Mesenchymal stem cell (in vitro differentiated cells and primary cell): ENCODE data around the gene NUDT22.

Experiments
- DNase-seq: peaks from one replicate; pipeline ENCODE4 v3.0.0-alpha.2; 2013
- H2AFZ ChIP-seq: one replicate; pipeline ENCODE4 v1.6.1; 2013; ENCODE audit warnings: low read depth, mild to moderate bottlenecking, control low read depth, inconsistent platforms, low read length, moderate library complexity
- H2AK5ac ChIP-seq: 2 replicates; pipeline ENCODE4 v1.6.1; 2013; ENCODE audit warnings: low read length, moderate library complexity, mild to moderate bottlenecking, inconsistent platforms; ENCODE audit not compliant: severe bottlenecking
- H2BK120ac ChIP-seq: one replicate; pipeline ENCODE4 v1.6.1; 2013; ENCODE audit warnings: low read depth, mild to moderate bottlenecking, inconsistent platforms, low read length, moderate library complexity
- H2BK12ac ChIP-seq, 2 experiments: one replicate each; pipeline ENCODE4 v1.6.1; 2013; ENCODE audit warnings: inconsistent platforms in 2 of 2, low read length in 2 of 2, mild to moderate bottlenecking in 2 of 2, moderate library complexity in 2 of 2, control low read depth in 1 of 2
- H2BK15ac ChIP-seq: one replicate; pipeline ENCODE4 v1.6.1; 2013; ENCODE audit warnings: mild to moderate bottlenecking, low read depth, inconsistent platforms; ENCODE audit not compliant: poor library complexity, severe bottlenecking
- H2BK5ac ChIP-seq: 2 replicates; pipeline ENCODE4 v1.6.1; 2013; ENCODE audit warnings: low read depth, mild to moderate bottlenecking, low read length, control low read depth, inconsistent platforms; ENCODE audit not compliant: poor library complexity, severe bottlenecking
- H3K14ac ChIP-seq, 2 experiments: one replicate each; pipeline ENCODE4 v1.6.1; 2013; ENCODE audit warnings: inconsistent platforms in 2 of 2, low read length in 2 of 2, control low read depth in 1 of 2, mild to moderate bottlenecking in 1 of 2, moderate library complexity in 1 of 2
- H3K18ac ChIP-seq, 2 experiments: one replicate each; pipeline ENCODE4 v1.6.1; 2013; ENCODE audit warnings: inconsistent platforms in 2 of 2, low read length in 2 of 2, control low read depth in 1 of 2, low read depth in 1 of 2, mild to moderate bottlenecking in 1 of 2
- H3K23ac ChIP-seq, 2 experiments: one replicate each; pipeline ENCODE4 v1.6.1; 2013; ENCODE audit warnings: inconsistent platforms in 2 of 2, low read length in 2 of 2, mild to moderate bottlenecking in 2 of 2, moderate library complexity in 2 of 2, control low read depth in 1 of 2
- H3K27ac ChIP-seq: 2 replicates; pipeline ENCODE4 v1.5.1; 2013; ENCODE audit warnings: mild to moderate bottlenecking, moderate library complexity, low read length, control low read depth, inconsistent platforms; ENCODE audit not compliant: poor library complexity, severe bottlenecking
- H3K27me3 ChIP-seq, 2 experiments: 2 replicates each; pipeline versions ENCODE4 v1.6.1 to v1.7.0; 2013; ENCODE audit warnings: low read length in 2 of 2, mild to moderate bottlenecking in 2 of 2, moderate library complexity in 2 of 2, control low read depth in 1 of 2, inconsistent platforms in 1 of 2; ENCODE audit not compliant: control insufficient read depth in 1 of 2, insufficient read depth in 1 of 2
- H3K36me3 ChIP-seq, 2 experiments: 2 replicates each; pipeline versions ENCODE4 v1.6.1 to v1.7.0; 2013; ENCODE audit warnings: low read length in 2 of 2, control low read depth in 1 of 2, inconsistent platforms in 1 of 2, low read depth in 1 of 2, mild to moderate bottlenecking in 1 of 2; ENCODE audit not compliant: insufficient read depth in 2 of 2, control insufficient read depth in 1 of 2
- H3K4ac ChIP-seq, 2 experiments: one replicate each; pipeline ENCODE4 v1.6.1; 2013; ENCODE audit warnings: inconsistent platforms in 2 of 2, low read length in 2 of 2, mild to moderate bottlenecking in 2 of 2, moderate library complexity in 2 of 2, control low read depth in 1 of 2, low read depth in 1 of 2
- H3K4me1 ChIP-seq: 2 replicates; pipeline ENCODE4 v1.6.1; 2013; ENCODE audit warnings: low read depth, low read length, control low read depth; ENCODE audit not compliant: control insufficient read depth, insufficient read depth
- H3K4me2 ChIP-seq: 2 replicates; pipeline ENCODE4 v1.6.1; 2013; ENCODE audit warnings: low read length, mild to moderate bottlenecking, inconsistent platforms; ENCODE audit not compliant: poor library complexity, severe bottlenecking
- H3K4me3 ChIP-seq, 2 experiments: 2 replicates each; pipeline versions ENCODE4 v1.5.1 to v1.7.0; 2013; ENCODE audit warnings: low read length in 2 of 2, mild to moderate bottlenecking in 2 of 2, control low read depth in 1 of 2, low read depth in 1 of 2; ENCODE audit not compliant: insufficient read depth in 1 of 2
- H3K79me1 ChIP-seq: replicated peaks from 2 replicates; pipeline ENCODE4 v1.6.1; 2013; ENCODE audit warnings: mild to moderate bottlenecking, control low read depth, low read length, inconsistent platforms; ENCODE audit not compliant: poor library complexity, severe bottlenecking
- H3K9ac ChIP-seq: 2 replicates; pipeline ENCODE4 v1.7.0; 2013; ENCODE audit warnings: mild to moderate bottlenecking, low read length, moderate library complexity
- H3K9me3 ChIP-seq: 2 replicates; pipeline ENCODE4 v1.7.0; 2013; ENCODE audit warnings: mild to moderate bottlenecking, low read length; ENCODE audit not compliant: control insufficient read depth
- H4K8ac ChIP-seq: one replicate; pipeline ENCODE4 v1.6.1; 2013; ENCODE audit warnings: inconsistent platforms, mild to moderate bottlenecking, low read length, moderate library complexity
- H4K91ac ChIP-seq: one replicate; pipeline ENCODE4 v1.6.1; 2013; ENCODE audit warnings: mild to moderate bottlenecking, low read length, inconsistent platforms
- WGBS: methylation state at CpG from one replicate; pipeline ENCODE4 v1.1.7; 2013; ENCODE audit warnings: mixed read lengths; 5-methylcytosine and 5-hydroxymethylcytosine counted together

Gene NUDT22

GRCh38 chr11:64231546-64231945, 5.5 kb downstream of the NUDT22 start:
- Histone ChIP-seq H3K4ac (no peak overlapping the region), H2BK5ac (no peak overlapping the region), H3K9me3 (no peaks in the 10 kb centered on the region), H2BK12ac (no peak overlapping the region), H2BK15ac (no peak overlapping the region), H2AFZ (no peak overlapping the region), H3K4me2 (no peak overlapping the region), H3K36me3 (peaks cover 8 to 23% of the 10 kb centered on the region in 2 experiments), H3K4me1 (peaks cover 54% of the 10 kb centered on the region), H3K4me3 (no peak overlapping the region), H2BK120ac (no peak overlapping the region), H3K9ac (no peak overlapping the region), H3K79me1 (peaks cover 33% of the 10 kb centered on the region), H3K23ac (no peak overlapping the region), H3K14ac (no peak overlapping the region), H4K8ac (no peak overlapping the region), H3K18ac (no peak overlapping the region), H2AK5ac (no peak overlapping the region), H4K91ac (no peak overlapping the region), H3K27me3 (no peaks in the 10 kb centered on the region), H3K27ac (no peak overlapping the region)
- WGBS = 95% methylated on average over 7 of the region's 7 CpGs
- no peak for DNase-seq

GRCh38 chr11:64232182-64232966, 6.3 kb downstream of the NUDT22 start:
- 92% methylated on average over 15 of the region's 15 CpGs for WGBS
- Histone ChIP-seq H4K8ac (no peak overlapping the region), H3K27ac (no peak overlapping the region), H3K36me3 (peaks cover 10 to 27% of the 10 kb centered on the region in 2 experiments), H2BK120ac (no peak overlapping the region), H3K4me1 (peaks cover 45% of the 10 kb centered on the region), H3K79me1 (peaks cover 36% of the 10 kb centered on the region), H2AK5ac (peak overlapping the region; percentile 2), H3K4me2 (no peak overlapping the region), H4K91ac (no peak overlapping the region), H3K9me3 (no peaks in the 10 kb centered on the region), H3K14ac (no peak overlapping the region), H3K23ac (peak overlapping the region in 1 of 2 experiments; percentile 46), H3K27me3 (no peaks in the 10 kb centered on the region), H2BK15ac (peak overlapping the region; percentile 19), H3K18ac (no peak overlapping the region), H3K9ac (no peak overlapping the region), H3K4ac (no peak overlapping the region), H2AFZ (no peak overlapping the region), H2BK12ac (peak overlapping the region in 1 of 2 experiments; percentile 21), H2BK5ac (no peak overlapping the region), H3K4me3 (no peak overlapping the region)
- DNase-seq = no peak

- Histone ChIP-seq H3K14ac (no peak overlapping the region), H3K4me2 (no peak overlapping the region), H3K36me3 (peaks cover 16 to 32% of the 10 kb centered on the region in 2 experiments), H3K9me3 (no peaks in the 10 kb centered on the region), H3K27me3 (no peaks in the 10 kb centered on the region), H4K91ac (no peak overlapping the region), H2BK12ac (no peak overlapping the region), H3K18ac (no peak overlapping the region), H3K4me1 (peaks cover 43% of the 10 kb centered on the region), H2BK5ac (no peak overlapping the region), H3K27ac (no peak overlapping the region), H3K4ac (no peak overlapping the region), H3K23ac (no peak overlapping the region), H2AFZ (no peak overlapping the region), H2BK15ac (no peak overlapping the region), H3K4me3 (no peak overlapping the region), H3K9ac (no peak overlapping the region), H2BK120ac (no peak overlapping the region), H4K8ac (no peak overlapping the region), H3K79me1 (peaks cover 41% of the 10 kb centered on the region), H2AK5ac (no peak overlapping the region)
- DNase-seq = no peak
- WGBS = 94% methylated on average over 7 of the region's 8 CpGs
Observed at GRCh38 chr11:64232967-64233315, 6.9 kb downstream of the NUDT22 start.

- peak within 1 kb of the TSS; percentile 87 to 91 for H3K4me3 ChIP-seq
- H3K36me3 ChIP-seq = peaks cover 27 to 43% of the 10 kb centered on the region in 2 experiments
- H3K27me3 ChIP-seq = no peaks in the 10 kb centered on the region
- H3K18ac ChIP-seq = peak within 1 kb of the TSS; percentile 54 to 98
- peak within 1 kb of the TSS in 1 of 2 experiments; percentile 90 for H3K23ac ChIP-seq
- peak within 1 kb of the TSS; percentile 92 for H3K4me2 ChIP-seq
- peaks cover 42% of the 10 kb centered on the region for H3K4me1 ChIP-seq
- H3K27ac ChIP-seq = no peak within 1 kb of the TSS
- peak within 1 kb of the TSS; percentile 81 for H4K8ac ChIP-seq
- DNase-seq = peak; percentile 58
- H4K91ac ChIP-seq = peak within 1 kb of the TSS; percentile 81
- H2AK5ac ChIP-seq = no peak within 1 kb of the TSS
- H3K14ac ChIP-seq = peak within 1 kb of the TSS in 1 of 2 experiments; percentile 89
- peak within 1 kb of the TSS in 1 of 2 experiments; percentile 85 for H2BK12ac ChIP-seq
- WGBS = 2% methylated on average over 27 of the region's 62 CpGs
- peak within 1 kb of the TSS; percentile 0 to 93 for H3K4ac ChIP-seq
- peak within 1 kb of the TSS; percentile 74 for H2BK15ac ChIP-seq
- H2AFZ ChIP-seq = peak within 1 kb of the TSS; percentile 64
- H3K9ac ChIP-seq = peak within 1 kb of the TSS; percentile 85
- H3K9me3 ChIP-seq = no peaks in the 10 kb centered on the region
- H2BK120ac ChIP-seq = peak within 1 kb of the TSS; percentile 78
- peak within 1 kb of the TSS; percentile 12 for H2BK5ac ChIP-seq
- H3K79me1 ChIP-seq = peaks cover 41% of the 10 kb centered on the region
Observed at GRCh38 chr11:64233913-64234586, 8.0 kb downstream of the NUDT22 start, which contains the start of gene VEGFB. TSS of gene VEGFB (plus strand) at chr11:64234584. CDS start at chr11:64234834, 250 bp downstream.
